Caco-2 (cell line): Measurements from ENCODE around the gene ZNF76. TPM values are rescaled to one million over a fixed set of nuclear protein-coding genes. Genes with fewer than 3 reads are reported as not detected.
A peak's percentile ranks its signal among the peaks of the same experiment; 100 is the strongest.

Experiments
- BruUV-seq: library from RNA; stranded (reverse); fragments of 400-500 nt; replicated peaks from 2 replicates; lab custom pipeline; 2021; lab: Mats Ljungman, UMichigan
- CTCF ChIA-PET: fragments of 300-600 bp; sonication (Branson Sonifier 250); formaldehyde crosslinking; loops from one replicate; lab custom pipeline; 2022; ENCODE audit warnings: antibody characterized with exemption; lab: Charles Lee
- POLR2A ChIA-PET: fragments of 300-600 bp; sonication (Branson Sonifier 250); formaldehyde crosslinking; loops from one replicate; lab custom pipeline; 2022; ENCODE audit warnings: antibody characterized with exemption; lab: Charles Lee
- DNase-seq, 2 experiments: peaks; one replicate each; pipeline versions ENCODE4 v3.0.0 to v3.0.0-alpha.2; 2020 to 2022
- H3K27me3 ChIP-seq: replicated peaks from 2 replicates; pipeline ENCODE4 v1.6.0; 2011; ENCODE audit warnings: low read length; ENCODE audit not compliant: control insufficient read depth, insufficient read depth
- H3K36me3 ChIP-seq: 2 replicates; pipeline ENCODE4 v1.5.1; 2011; ENCODE audit warnings: low read length; ENCODE audit not compliant: control insufficient read depth, insufficient read depth
- H3K4me1 ChIP-seq: fragments of 250-450 bp; sonication (Bioruptor Pico); 2 replicates; pipeline ENCODE4 v1.5.1; 2020; ENCODE audit warnings: mild to moderate bottlenecking
- H3K4me3 ChIP-seq: 2 replicates; pipeline ENCODE4 v1.5.1; 2011; ENCODE audit warnings: low read depth, mild to moderate bottlenecking, control low read depth, low read length
- H3K9me3 ChIP-seq: fragments of 250-450 bp; sonication (Bioruptor Pico); 2 replicates; pipeline ENCODE4 v1.5.1; 2020; ENCODE audit warnings: mild to moderate bottlenecking, moderate library complexity
- H3K27ac Mint-ChIP-seq: one replicate; pipeline ENCODE4 v1.8.0; 2022; ENCODE audit warnings: mixed read lengths; ENCODE audit not compliant: unreplicated experiment
- H3K27me3 Mint-ChIP-seq: one replicate; pipeline ENCODE4 v1.8.0; 2022; ENCODE audit warnings: mixed read lengths; ENCODE audit not compliant: insufficient read depth, unreplicated experiment
- H3K36me3 Mint-ChIP-seq: one replicate; pipeline ENCODE4 v1.8.0; 2022; ENCODE audit warnings: mild to moderate bottlenecking, mixed read lengths; ENCODE audit not compliant: insufficient read depth, unreplicated experiment
- H3K4me1 Mint-ChIP-seq: one replicate; pipeline ENCODE4 v1.8.0; 2022; ENCODE audit warnings: low read depth, mixed read lengths; ENCODE audit not compliant: unreplicated experiment
- H3K4me3 Mint-ChIP-seq: one replicate; pipeline ENCODE4 v1.8.0; 2022; ENCODE audit warnings: mild to moderate bottlenecking, moderate library complexity, mixed read lengths; ENCODE audit not compliant: unreplicated experiment
- H3K9me3 Mint-ChIP-seq: one replicate; pipeline ENCODE4 v1.8.0; 2022; ENCODE audit warnings: mixed read lengths; ENCODE audit not compliant: unreplicated experiment
- CTCF ChIP-seq, 2 experiments: fragments of 200-600 bp in 1 of 2; IDR thresholded peaks; 1 replicate in 1 of 2; 2 replicates in 1 of 2; pipeline versions ENCODE4 v1.5.1 to v1.8.0; 2011 to 2022; ENCODE audit warnings: antibody characterized with exemption in 1 of 2, control low read depth in 1 of 2, inconsistent platforms in 1 of 2, low read depth in 1 of 2, low read length in 1 of 2, mild to moderate bottlenecking in 1 of 2, moderate library complexity in 1 of 2; ENCODE audit not compliant: insufficient read depth in 1 of 2, severe bottlenecking in 1 of 2, unreplicated experiment in 1 of 2
- intact Hi-C: fragments of 100-400 bp; cut with micrococcal nuclease; formaldehyde crosslinking; loops from one replicate; pipeline ENCODE4 v1.10.0; 2022; ENCODE audit not compliant: unreplicated experiment
- total RNA-seq: library from RNA; stranded (reverse); gene quantifications from 2 replicates; pipeline ENCODE4 v1.2.3, GENCODE V29; 2022

Gene ZNF76
- total RNA-seq, 1 experiment from 2014 or later = 22.7 TPM

- peak within 1 kb of the TSS; percentile 71 for H3K4me3 Mint-ChIP-seq
- BruUV-seq = no TSS peak
- intact Hi-C loops = no loop called here
- no peaks in the 10 kb centered on the region for H3K36me3 Mint-ChIP-seq
- Histone ChIP-seq H3K4me1 (peaks cover 11% of the 10 kb centered on the region), H3K27me3 (no peaks in the 10 kb centered on the region), H3K9me3 (no peaks in the 10 kb centered on the region), H3K4me3 (peak within 1 kb of the TSS; percentile 50), H3K36me3 (no peaks in the 10 kb centered on the region)
- no peaks in the 10 kb centered on the region for H3K9me3 Mint-ChIP-seq
- H3K27me3 Mint-ChIP-seq = no peaks in the 10 kb centered on the region
- POLR2A ChIA-PET = no interaction called here
- CTCF ChIA-PET = interaction anchor here (0.6 to 1.3 kb wide), 3 partner anchors 9 to 775 kb away, joined by 3 to 5 read pairs (median 3); no protein-coding TSS in a partner anchor
- DNase-seq = peak in 1 of 2 experiments; percentile 57
- peaks cover 28% of the 10 kb centered on the region for H3K4me1 Mint-ChIP-seq
- H3K27ac Mint-ChIP-seq = peak within 1 kb of the TSS; percentile 23
- no peak for TF ChIP-seq CTCF (IDR thresholded peaks at IDR 0.05; ENCODE audit: insufficient read depth in 1 of 2, low read depth in 1 of 2, low read length in 1 of 2, severe bottlenecking in 1 of 2, unreplicated experiment in 1 of 2)
Measured at GRCh38 chr6:35213824-35214756, 45.4 kb upstream of the ZNF76 start, which contains the start of gene SCUBE3. SCUBE3 (plus strand) TSS chr6:35213956; CDS start chr6:35214419, 463 bp downstream.

- Mint-ChIP-seq H3K4me3 (peak overlapping the region; percentile 71), H3K27ac (no peak overlapping the region), H3K4me1 (peaks cover 28% of the 10 kb centered on the region), H3K27me3 (no peaks in the 10 kb centered on the region), H3K9me3 (no peaks in the 10 kb centered on the region), H3K36me3 (no peaks in the 10 kb centered on the region)
- no peak for DNase-seq
- ChIA-PET POLR2A (no interaction called here), CTCF (interaction anchor here (0.6 to 1.3 kb wide), 3 partner anchors 10 to 776 kb away, joined by 3 to 6 read pairs (median 5); no protein-coding TSS in a partner anchor)
- Histone ChIP-seq H3K27me3 (no peaks in the 10 kb centered on the region), H3K9me3 (no peaks in the 10 kb centered on the region), H3K4me1 (peaks cover 11% of the 10 kb centered on the region), H3K4me3 (peak overlapping the region; percentile 50; the same call in 1 of the 2 replicates), H3K36me3 (no peaks in the 10 kb centered on the region)
- intact Hi-C loops = loop anchor here (5.0 kb wide), 1 partner anchor 433 kb away; no protein-coding TSS in a partner anchor
- no peak for TF ChIP-seq CTCF (IDR thresholded peaks at IDR 0.05; ENCODE audit: insufficient read depth in 1 of 2, low read depth in 1 of 2, low read length in 1 of 2, severe bottlenecking in 1 of 2, unreplicated experiment in 1 of 2)
- TSS peak; percentile 19 for BruUV-seq
Measured at GRCh38 chr6:35214869-35215664, 44.5 kb upstream of the ZNF76 start.
